NCI-H82 treated with DMSO at 0.1 percent for 48 hours (cell line): ENCODE results near the gene BRD7.

Experiments
- DNase-seq: peaks from one replicate; lab custom pipeline; 2025; ENCODE audit not compliant: unreplicated experiment; lab: John Stamatoyannopoulos, UW

The BRD7 gene

DNA sequence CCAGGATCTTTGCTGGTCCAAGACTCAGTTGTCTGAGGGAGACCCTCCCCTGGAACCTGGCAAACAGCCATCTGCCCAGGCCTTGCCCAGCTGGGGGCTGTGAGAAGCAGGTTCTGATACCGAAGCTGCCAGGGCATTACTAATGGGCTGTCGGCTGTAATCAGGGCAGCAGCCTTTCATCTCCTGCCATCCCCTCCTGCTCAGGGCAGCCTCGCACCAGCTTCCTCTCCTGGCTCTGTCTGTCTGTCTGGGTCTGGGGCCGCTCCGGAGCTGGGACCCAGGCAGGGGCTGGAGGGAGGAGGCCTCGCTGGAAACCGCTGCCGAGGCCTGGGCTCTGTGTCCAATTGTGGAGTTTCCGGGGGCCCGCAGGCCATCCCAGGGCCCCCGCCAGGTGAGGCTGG is 21.6 kb upstream of the BRD7 start:
- DNase-seq: no peak

DNA sequence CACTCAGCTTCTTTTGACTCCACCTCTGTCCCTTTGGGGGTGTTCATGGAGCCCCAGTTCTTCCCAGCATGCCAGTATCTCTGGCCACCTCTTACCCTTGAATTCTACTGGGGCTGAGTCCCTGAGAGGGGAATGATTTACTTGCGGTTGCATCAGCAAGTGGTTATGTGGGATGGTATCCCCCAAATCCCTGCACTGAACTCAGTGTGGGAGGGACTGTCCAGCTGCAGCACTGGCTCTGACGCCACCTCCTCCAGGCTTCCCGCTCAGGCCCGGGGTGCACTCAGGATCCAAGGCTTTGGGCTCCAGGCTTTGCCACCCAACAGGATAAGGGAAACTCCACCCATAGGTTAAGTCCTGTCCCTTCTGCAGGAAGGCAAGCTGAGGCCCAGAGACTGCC is 21.1 kb upstream of the BRD7 start:
- DNase-seq: no peak

DNA sequence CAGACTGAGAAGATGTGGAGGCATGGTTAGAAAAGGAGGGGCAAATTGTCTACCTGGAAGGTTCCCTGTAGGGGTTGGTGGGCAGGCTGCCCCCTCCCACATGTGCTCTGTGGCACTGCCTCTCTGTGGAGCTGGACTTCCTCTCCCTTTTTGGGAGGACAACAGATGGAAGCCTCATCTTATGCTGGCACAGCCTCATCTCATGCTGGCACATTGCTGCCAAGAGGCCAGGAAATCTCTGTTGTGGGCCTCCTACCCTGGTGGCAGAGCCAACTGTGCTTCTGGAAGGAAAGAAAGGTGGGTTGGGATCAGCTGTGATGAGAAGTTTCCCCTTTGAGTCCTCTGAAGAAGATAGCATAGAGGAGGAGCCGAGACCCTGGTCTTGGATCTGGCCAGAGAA is 19.7 kb upstream of the BRD7 start:
- no peak for DNase-seq

- no peak for DNase-seq
Measured at GRCh38 chr16:50386774-50387173, 18.0 kb upstream of the BRD7 start.

DNA sequence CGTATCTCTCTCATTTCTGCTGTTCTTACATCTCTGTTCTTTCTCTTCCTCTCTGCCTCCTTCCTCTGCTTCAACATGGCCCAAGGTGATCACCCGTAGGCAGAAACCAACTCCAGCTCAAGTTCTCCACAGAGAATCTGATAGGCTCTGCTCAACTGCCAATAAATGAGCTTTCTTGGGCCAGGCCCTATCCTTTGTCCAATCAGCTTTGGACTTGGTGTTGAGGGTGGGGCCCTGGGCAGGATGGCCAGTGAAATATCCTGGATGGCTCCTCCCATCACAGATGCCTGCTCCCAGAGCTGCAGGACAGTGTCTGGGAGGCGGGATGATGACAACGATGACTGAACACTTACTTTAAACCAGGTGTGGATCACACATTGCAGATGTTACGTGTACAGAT is 17.4 kb upstream of the BRD7 start:
- no peak for DNase-seq

DNA sequence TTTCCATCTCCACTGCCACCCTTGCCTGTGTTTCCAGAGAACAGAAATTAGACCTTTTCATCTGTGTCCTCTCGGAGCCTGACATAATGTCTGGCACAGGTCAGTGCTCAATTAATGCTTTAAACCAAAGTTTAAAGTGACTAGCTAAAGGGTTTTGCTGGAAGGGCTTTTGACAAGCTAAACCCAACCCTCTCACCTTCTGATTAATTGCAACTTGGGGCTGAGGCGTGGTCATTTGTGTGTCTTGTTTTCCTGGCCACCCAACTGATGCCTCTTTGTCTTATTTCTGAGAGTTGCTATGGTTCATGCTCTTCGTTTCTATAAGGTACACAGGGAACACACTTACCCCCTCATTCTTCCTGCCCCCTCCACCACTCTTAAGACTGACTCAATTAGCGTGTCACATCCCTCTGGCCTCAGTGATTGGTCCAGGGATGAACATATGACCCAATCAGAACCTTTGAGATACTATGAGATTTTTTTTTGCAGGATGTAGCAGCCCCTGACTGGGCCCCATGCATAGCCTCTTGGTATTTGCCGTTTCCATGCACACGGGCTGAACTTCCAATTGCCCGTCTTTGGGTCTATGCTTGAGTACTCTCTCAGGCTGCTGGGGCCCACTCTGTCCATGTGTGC is 15.8 kb upstream of the BRD7 start:
- no peak for DNase-seq

DNA sequence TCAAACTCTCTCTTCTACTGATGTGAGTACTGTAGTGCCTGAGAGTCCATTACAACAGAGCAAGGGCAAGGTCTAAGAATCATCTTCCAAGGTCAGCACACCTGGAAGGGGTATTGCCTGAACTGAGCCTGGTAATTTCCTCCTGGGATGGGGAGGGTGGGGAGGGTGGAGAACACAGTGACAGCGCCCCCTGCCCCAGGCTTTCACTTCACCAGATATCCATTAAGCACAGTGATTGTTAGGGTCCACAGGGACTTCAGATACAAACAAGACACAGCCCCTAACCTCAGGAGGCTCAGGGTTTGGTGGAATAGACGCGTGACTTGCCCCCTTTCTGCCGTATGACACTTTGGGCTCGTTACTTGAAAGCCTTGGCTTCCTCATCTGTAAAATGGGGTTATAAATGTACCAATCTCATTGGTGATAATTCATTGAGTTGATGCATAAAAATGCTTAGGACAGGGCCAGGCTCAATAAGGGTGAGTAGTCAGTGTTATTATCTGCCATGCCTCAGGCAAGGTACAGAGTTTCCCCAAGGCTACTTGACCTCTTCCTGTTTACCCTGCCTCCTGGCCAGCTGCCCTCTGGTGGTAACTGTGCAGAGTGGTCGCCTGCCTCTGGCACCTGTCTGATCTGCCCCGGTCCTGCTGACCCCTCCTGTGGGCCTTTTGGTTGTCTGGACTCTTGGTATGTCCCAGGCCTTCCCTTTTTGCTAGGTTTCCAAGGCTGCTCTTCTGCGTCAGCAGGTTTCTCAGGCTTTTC is 13.1 kb upstream of the BRD7 start:
- no peak for DNase-seq

DNA sequence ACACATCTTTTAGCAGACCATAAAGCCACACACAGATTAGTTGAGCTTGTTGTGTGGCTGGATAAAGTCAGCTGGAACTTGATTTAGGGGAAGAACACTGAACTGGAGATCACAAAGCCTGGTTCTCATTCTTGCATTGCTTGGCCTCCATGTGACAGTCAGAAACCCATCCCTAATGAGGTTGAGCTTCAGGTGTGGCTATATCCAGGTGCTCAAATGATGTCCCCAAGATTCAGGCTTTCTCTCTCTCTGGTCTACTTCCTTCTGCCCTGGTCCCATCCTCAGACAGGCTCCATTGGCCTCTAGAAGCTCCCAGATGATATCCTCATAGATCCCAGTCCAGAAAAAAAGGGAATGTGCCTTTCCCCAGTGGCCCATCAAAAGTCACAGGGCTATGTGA is 9.6 kb upstream of the BRD7 start:
- DNase-seq: no peak

DNA sequence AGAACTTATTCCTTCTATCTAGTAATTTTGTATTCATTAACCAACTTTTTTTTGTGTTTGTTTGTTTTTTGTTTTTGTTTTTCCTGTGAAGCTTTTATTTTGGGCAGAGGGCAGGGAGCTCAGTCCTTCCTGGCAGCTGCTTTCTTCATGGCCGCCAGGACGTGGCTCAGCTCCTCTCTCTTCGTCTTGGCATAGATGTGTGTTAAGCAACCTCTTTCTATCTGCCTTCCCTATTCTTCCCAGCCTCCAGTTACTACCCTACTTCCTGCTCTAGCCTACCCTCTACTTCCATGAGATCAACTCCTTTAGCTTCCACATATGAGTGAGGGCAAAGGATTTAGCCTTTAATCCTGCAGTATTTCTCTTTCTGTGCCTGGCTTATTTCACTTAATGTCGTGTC is 8.2 kb upstream of the BRD7 start:
- DNase-seq: no peak

- no peak for DNase-seq
Measured at GRCh38 chr16:50373780-50374179, 5.0 kb upstream of the BRD7 start.

GRCh38 chr16:50373345-50373701 is 4.5 kb upstream of the BRD7 start:
- no peak for DNase-seq

- DNase-seq: no peak
Measured at GRCh38 chr16:50372611-50373344, 4.0 kb upstream of the BRD7 start.

- no peak for DNase-seq
Measured at GRCh38 chr16:50371936-50372595, 3.3 kb upstream of the BRD7 start.

DNA sequence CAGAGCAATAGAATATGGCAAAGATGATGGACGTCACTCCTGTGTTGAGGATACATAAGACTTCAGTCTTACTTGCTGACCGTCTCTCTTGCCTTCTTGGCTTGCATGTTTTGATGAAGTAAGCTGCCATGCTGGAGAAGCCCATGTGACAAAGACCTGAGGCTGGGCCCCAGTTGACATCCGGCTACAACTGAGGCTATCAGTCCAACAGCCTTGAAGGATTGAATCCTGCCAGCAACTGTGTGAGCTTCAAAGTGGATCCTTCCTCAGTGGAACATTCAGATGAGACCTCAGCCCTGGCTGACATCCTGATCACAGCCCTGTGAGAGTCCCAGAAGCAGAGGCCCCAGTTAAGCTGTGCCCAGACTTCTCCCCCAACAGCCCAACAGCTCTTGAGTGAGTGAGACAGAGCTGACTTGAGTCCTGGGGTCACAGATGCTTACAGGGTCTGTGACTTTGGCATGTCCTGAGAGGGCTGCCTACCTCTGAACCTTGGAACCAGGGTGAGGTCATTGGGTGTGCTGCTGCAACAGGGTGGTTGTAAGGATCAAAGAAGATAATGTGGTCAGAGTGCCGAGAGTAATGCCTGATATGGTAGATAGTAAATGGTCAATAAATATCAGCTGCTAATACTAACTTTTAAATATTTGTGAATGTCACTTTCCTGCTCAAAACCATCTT is 2.4 kb upstream of the BRD7 start:
- no peak for DNase-seq

DNA sequence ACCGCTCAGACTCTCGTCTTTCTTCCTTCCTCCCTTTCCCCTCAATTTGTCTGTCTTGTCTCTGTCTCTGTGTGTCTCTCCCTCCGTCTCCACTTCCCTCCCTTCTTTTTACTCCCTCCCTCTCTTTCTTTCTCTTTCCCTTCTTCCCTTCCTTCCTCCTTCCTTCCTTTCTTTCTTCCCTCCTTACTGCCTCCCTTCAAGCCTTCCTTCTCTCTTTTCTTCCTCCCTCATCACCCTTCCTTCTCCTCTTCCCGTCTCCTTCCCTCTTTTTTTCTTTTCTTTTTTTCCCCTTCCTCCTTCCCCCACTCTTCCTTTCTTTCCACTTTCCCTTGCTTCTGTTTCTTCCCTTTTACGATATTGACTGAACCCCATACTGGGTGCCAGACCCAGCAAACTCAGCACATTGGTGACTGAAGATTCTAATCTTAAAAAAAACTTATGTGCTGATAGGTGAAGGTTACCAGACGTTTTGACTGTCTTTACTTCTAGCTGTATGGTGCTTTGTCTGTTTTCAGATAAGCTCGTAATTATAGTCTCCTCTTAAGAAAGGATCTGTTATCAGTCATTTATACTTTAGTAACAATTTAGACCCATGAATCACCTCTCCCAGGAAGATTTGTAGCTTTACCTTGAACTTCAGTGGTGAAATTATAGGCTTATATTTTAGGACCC is 481 bp upstream of the BRD7 start:
- DNase-seq: no peak

- no peak for DNase-seq
Measured at GRCh38 chr16:50367777-50368409, 895 bp downstream of the BRD7 start.

GRCh38 chr16:50365791-50366575 is 2.8 kb downstream of the BRD7 start:
- DNase-seq: no peak

GRCh38 chr16:50363656-50364055 is 5.1 kb downstream of the BRD7 start:
- DNase-seq: no peak

DNA sequence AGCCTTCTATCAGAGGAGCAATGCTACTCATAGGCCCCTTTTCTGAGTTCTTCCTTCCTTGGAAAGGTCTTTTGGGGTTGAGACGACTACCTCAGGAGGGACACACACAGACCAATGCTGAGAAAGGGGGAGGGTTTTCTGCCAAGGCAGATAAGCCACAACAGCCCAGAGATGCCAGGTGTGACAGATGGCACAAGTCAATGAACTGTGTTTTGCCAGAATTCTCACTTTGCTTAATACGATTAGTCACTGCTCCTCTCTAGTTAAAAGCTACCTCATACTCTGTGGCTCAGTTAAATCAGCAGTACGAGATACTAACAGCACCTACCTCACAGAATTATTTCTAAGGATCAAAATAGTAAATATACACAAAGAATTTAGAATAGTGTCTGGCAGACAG is 8.0 kb downstream of the BRD7 start:
- peak; percentile 90 for DNase-seq
